HG03039 (cell line): ENCODE measurements around the gene DENND1B.
A peak's percentile ranks its signal among the peaks of the same experiment; 100 is the strongest.

Experiments used
- ATAC-seq: cut with Tn5 transposase; IDR thresholded peaks from one replicate; pipeline ENCODE4 v1.9.1; 2021; ENCODE audit warnings: mild to moderate bottlenecking, moderate library complexity; ENCODE audit not compliant: unreplicated experiment

DENND1B gene

GRCh38 chr1:197775282-197776262 is at the start of gene DENND1B:
Gene DENND1B (minus strand): TSS chr1:197775480. CDS start chr1:197775155, 325 bp downstream.
- ATAC-seq = peak; percentile 68

- ATAC-seq = no peak
These were observed 39.0 kb upstream of the DENND1B start for GRCh38 chr1:197814306-197814705.

GRCh38 chr1:197813741-197814140 is 38.5 kb upstream of the DENND1B start:
- ATAC-seq = no peak

GRCh38 chr1:197811769-197812168 is 36.5 kb upstream of the DENND1B start:
- no peak for ATAC-seq

GRCh38 chr1:197810812-197811211 is 35.5 kb upstream of the DENND1B start:
- no peak for ATAC-seq

- no peak for ATAC-seq
These were observed 33.6 kb upstream of the DENND1B start for GRCh38 chr1:197808880-197809279.

- ATAC-seq = no peak
These were observed 32.6 kb upstream of the DENND1B start for GRCh38 chr1:197807739-197808453.

GRCh38 chr1:197807216-197807615 is 31.9 kb upstream of the DENND1B start:
- ATAC-seq = no peak

GRCh38 chr1:197806718-197807117 is 31.4 kb upstream of the DENND1B start:
- no peak for ATAC-seq

- ATAC-seq = no peak
These were observed 26.4 kb upstream of the DENND1B start for GRCh38 chr1:197801684-197802083.

- ATAC-seq = no peak
These were observed 25.8 kb upstream of the DENND1B start for GRCh38 chr1:197801111-197801482.

GRCh38 chr1:197800379-197801110 is 25.3 kb upstream of the DENND1B start:
- no peak for ATAC-seq

GRCh38 chr1:197799271-197799670 is 24.0 kb upstream of the DENND1B start:
- no peak for ATAC-seq

- ATAC-seq = no peak
These were observed 23.2 kb upstream of the DENND1B start for GRCh38 chr1:197798492-197798891.

GRCh38 chr1:197797010-197797409 is 21.7 kb upstream of the DENND1B start:
- ATAC-seq = no peak

- no peak for ATAC-seq
These were observed 13.8 kb upstream of the DENND1B start for GRCh38 chr1:197788741-197789739.

GRCh38 chr1:197787623-197788536 is 12.6 kb upstream of the DENND1B start:
- no peak for ATAC-seq

GRCh38 chr1:197787056-197787455 is 11.8 kb upstream of the DENND1B start:
- ATAC-seq = no peak

GRCh38 chr1:197786280-197786679 is 11.0 kb upstream of the DENND1B start:
- no peak for ATAC-seq
